ENCODE measurements around the gene NT5DC4.

NT5DC4 gene

DNA sequence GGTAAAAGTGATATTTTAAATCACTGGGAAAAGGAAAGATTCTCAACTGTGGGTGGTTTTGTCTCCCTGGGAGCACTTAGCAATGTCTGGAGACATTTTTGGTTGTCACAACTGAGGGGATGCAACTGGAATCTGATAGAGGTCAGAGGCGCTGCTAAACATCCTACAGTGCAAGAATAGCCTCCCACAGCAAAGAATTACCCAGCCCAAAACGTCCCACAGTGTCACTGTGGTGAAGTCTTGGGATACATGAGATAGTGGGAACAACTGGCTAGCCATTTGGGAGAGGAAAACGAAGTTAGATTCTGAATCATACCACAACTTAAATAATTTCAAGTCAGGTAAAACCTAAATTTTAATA, 36.4 kb upstream of the NT5DC4 start:
- Histone ChIP-seq H3K4me1 (ENCODE audit: control insufficient read depth in 1 of 2, insufficient read depth in 2 of 2, low read length in 2 of 2) (peaks cover 10% of the 10 kb centered on the region in 2 experiments), H2AFZ (ENCODE audit: insufficient read depth, low read length, poor library complexity) (no peak overlapping the region), H3K4me3 (ENCODE audit: low read depth, low read length) (no peak overlapping the region), H2BK120ac (ENCODE audit: insufficient read depth, low read length, poor library complexity) (peak overlapping the region; percentile 78), H2BK12ac (ENCODE audit: low read length) (peak overlapping the region; percentile 72), H3K4me2 (ENCODE audit: low read length) (no peak overlapping the region), H4K91ac (ENCODE audit: low read depth, low read length) (peak overlapping the region; percentile 68), H3K79me2 (ENCODE audit: control insufficient read depth, insufficient read depth, low read length, poor library complexity) (no peaks in the 10 kb centered on the region), H3K4ac (ENCODE audit: low read depth, low read length) (no peak overlapping the region), H3K79me1 (ENCODE audit: low read length) (peaks cover 5% of the 10 kb centered on the region), H4K8ac (ENCODE audit: low read depth, low read length) (no peak overlapping the region), H3K14ac (ENCODE audit: low read length) (no peak overlapping the region), H3K9me3 (ENCODE audit: insufficient read depth, low read depth, low read length) (no peaks in the 10 kb centered on the region), H3K23ac (ENCODE audit: low read length) (no peak overlapping the region), H3K27ac (ENCODE audit: low read depth, low read length) (no peak overlapping the region), H3K27me3 (ENCODE audit: insufficient read depth, low read length) (no peaks in the 10 kb centered on the region), H2AK5ac (ENCODE audit: low read length) (peak overlapping the region; percentile 60), H4K12ac (ENCODE audit: low read depth, low read length) (no peak overlapping the region), H3K36me3 (ENCODE audit: control insufficient read depth in 1 of 2, insufficient read depth in 2 of 2, low read length in 2 of 2) (no peaks in the 10 kb centered on the region), H3K18ac (ENCODE audit: low read length) (no peak overlapping the region), H3K9ac (ENCODE audit: low read length) (no peak overlapping the region), H2BK5ac (ENCODE audit: low read depth, low read length, poor library complexity) (no peak overlapping the region)
- WGBS (ENCODE audit: extremely low coverage, insufficient coverage, insufficient read length): no CpG with 5 or more reads among the region's 3 CpGs
- no peak for DNase-seq

DNA sequence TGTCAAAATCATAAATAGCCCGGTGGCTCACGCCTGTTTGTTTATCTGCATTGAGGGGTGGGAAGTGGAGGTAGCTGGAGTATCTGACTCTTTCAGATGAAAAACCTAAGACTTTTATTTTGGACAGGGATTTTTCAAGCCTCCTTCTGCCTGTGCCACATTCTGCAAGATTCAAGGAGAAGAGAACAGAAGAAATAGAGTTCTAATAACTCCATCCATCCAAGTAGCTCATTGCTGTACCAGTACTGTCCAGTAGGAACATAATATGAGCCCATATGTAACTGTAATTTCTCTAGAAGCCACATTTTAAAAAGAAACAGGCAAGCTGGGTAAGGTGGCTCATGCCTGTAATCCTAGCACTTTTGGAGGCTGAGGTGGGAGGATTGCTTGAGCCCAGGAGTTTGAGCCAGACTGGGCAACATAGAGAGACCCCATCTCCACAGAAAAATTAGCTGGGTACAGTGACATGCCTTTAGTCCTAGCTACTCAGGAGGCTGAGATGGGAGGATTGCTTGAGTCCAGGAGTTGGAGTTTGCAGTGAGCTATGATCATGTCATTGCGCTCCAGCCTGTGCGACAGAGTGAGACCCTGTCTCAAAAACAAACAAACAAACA, 35.4 kb upstream of the NT5DC4 start:
- Histone ChIP-seq H3K4me2 (ENCODE audit: low read length) (no peak overlapping the region), H3K4me1 (ENCODE audit: control insufficient read depth in 1 of 2, insufficient read depth in 2 of 2, low read length in 2 of 2) (peaks cover 7% of the 10 kb centered on the region in 2 experiments), H3K4ac (ENCODE audit: low read depth, low read length) (no peak overlapping the region), H2BK5ac (ENCODE audit: low read depth, low read length, poor library complexity) (no peak overlapping the region), H3K23ac (ENCODE audit: low read length) (no peak overlapping the region), H3K36me3 (ENCODE audit: control insufficient read depth in 1 of 2, insufficient read depth in 2 of 2, low read length in 2 of 2) (no peaks in the 10 kb centered on the region), H3K9ac (ENCODE audit: low read length) (no peak overlapping the region), H2BK12ac (ENCODE audit: low read length) (no peak overlapping the region), H4K12ac (ENCODE audit: low read depth, low read length) (no peak overlapping the region), H3K79me1 (ENCODE audit: low read length) (peaks cover 5% of the 10 kb centered on the region), H3K14ac (ENCODE audit: low read length) (no peak overlapping the region), H3K27me3 (ENCODE audit: insufficient read depth, low read length) (no peaks in the 10 kb centered on the region), H3K27ac (ENCODE audit: low read depth, low read length) (no peak overlapping the region), H2AK5ac (ENCODE audit: low read length) (no peak overlapping the region), H3K79me2 (ENCODE audit: control insufficient read depth, insufficient read depth, low read length, poor library complexity) (no peaks in the 10 kb centered on the region), H4K8ac (ENCODE audit: low read depth, low read length) (no peak overlapping the region), H4K91ac (ENCODE audit: low read depth, low read length) (no peak overlapping the region), H2BK120ac (ENCODE audit: insufficient read depth, low read length, poor library complexity) (no peak overlapping the region), H3K4me3 (ENCODE audit: low read depth, low read length) (no peak overlapping the region), H3K18ac (ENCODE audit: low read length) (no peak overlapping the region), H2AFZ (ENCODE audit: insufficient read depth, low read length, poor library complexity) (no peak overlapping the region), H3K9me3 (ENCODE audit: insufficient read depth, low read depth, low read length) (no peaks in the 10 kb centered on the region)
- no CpG with 5 or more reads among the region's 4 CpGs for WGBS (ENCODE audit: extremely low coverage, insufficient coverage, insufficient read length)
- DNase-seq: no peak

DNA sequence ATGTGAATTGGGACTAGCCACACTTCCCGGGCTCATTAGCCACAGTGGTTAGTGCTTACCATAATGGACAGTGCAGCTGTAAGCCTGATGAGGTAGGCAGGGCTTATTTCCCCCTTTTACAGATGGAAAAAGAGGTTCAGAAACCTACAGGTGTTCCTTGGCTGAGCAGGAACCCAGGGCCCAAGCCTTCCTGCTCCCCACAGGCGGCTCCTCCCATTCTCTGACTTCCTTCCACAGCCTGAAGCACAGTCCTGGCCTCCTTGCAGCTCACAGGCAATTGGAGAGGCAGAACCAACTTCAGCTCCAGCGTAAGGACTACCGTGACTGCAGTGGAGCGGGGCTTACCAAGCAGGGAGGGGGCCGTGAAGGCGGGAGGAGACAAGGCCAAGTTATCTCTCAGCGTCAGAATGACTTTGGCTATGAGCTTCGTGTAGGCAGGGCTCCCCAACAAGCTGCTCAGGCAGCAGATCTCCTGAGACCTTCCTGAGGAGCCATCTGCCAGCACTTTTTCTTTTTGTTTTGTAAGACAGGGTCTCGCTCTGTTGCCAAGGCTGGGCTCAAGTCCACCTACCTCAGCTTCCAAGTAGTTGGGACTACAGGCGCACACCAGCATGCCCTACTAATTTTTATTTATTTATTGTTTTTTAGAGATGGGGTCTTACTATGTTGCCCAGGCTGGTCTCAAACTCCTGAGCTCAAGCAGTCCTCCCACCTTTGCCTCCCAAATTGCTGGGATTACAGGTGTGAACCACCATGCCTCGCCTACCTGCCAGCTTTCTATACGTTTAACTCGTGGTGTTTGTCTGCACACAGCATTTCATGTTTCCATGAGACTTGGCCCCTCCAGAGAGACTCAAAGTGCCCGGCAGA, 34.2 kb upstream of the NT5DC4 start:
- H3K23ac ChIP-seq (ENCODE audit: low read length): no peak overlapping the region
- no peak overlapping the region for H2AFZ ChIP-seq (ENCODE audit: insufficient read depth, low read length, poor library complexity)
- no peak overlapping the region for H3K18ac ChIP-seq (ENCODE audit: low read length)
- WGBS (ENCODE audit: extremely low coverage, insufficient coverage, insufficient read length): no CpG with 5 or more reads among the region's 15 CpGs
- H3K9me3 ChIP-seq (ENCODE audit: insufficient read depth, low read depth, low read length): no peaks in the 10 kb centered on the region
- no peak overlapping the region for H4K91ac ChIP-seq (ENCODE audit: low read depth, low read length)
- H3K79me1 ChIP-seq (ENCODE audit: low read length): peaks cover 5% of the 10 kb centered on the region
- H3K36me3 ChIP-seq (ENCODE audit: control insufficient read depth in 1 of 2, insufficient read depth in 2 of 2, low read length in 2 of 2): no peaks in the 10 kb centered on the region
- no peak overlapping the region for H3K4me3 ChIP-seq (ENCODE audit: low read depth, low read length)
- no peak overlapping the region for H3K14ac ChIP-seq (ENCODE audit: low read length)
- H3K79me2 ChIP-seq (ENCODE audit: control insufficient read depth, insufficient read depth, low read length, poor library complexity): no peaks in the 10 kb centered on the region
- no peak overlapping the region for H3K27ac ChIP-seq (ENCODE audit: low read depth, low read length)
- no peak overlapping the region for H2AK5ac ChIP-seq (ENCODE audit: low read length)
- no peak overlapping the region for H4K8ac ChIP-seq (ENCODE audit: low read depth, low read length)
- H3K9ac ChIP-seq (ENCODE audit: low read length): no peak overlapping the region
- peaks cover 7% of the 10 kb centered on the region in 2 experiments for H3K4me1 ChIP-seq (ENCODE audit: control insufficient read depth in 1 of 2, insufficient read depth in 2 of 2, low read length in 2 of 2)
- H3K4me2 ChIP-seq (ENCODE audit: low read length): no peak overlapping the region
- peak overlapping the region; percentile 20 for H2BK12ac ChIP-seq (ENCODE audit: low read length)
- no peak overlapping the region for H3K4ac ChIP-seq (ENCODE audit: low read depth, low read length)
- DNase-seq: no peak
- no peak overlapping the region for H2BK5ac ChIP-seq (ENCODE audit: low read depth, low read length, poor library complexity)
- H3K27me3 ChIP-seq (ENCODE audit: insufficient read depth, low read length): no peaks in the 10 kb centered on the region
- no peak overlapping the region for H2BK120ac ChIP-seq (ENCODE audit: insufficient read depth, low read length, poor library complexity)
- no peak overlapping the region for H4K12ac ChIP-seq (ENCODE audit: low read depth, low read length)

DNA sequence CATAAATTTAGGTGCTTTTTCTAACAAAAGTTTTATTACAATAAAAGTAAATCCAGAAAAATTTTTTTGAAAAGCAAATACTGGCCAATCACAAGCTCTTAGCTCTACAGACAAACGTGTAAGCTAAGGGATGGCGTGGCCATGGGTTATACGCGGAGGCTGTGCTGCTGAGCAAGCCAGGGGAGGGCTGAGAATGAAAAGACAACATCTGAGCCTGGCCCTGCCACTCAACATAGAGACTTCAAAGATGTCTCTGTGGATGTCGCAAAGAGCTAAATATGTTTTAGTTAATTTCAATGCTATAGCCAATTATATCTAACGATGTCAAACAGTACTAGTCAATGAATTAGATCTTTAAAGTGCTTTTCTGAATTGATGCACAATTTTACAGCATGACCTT, 33.3 kb upstream of the NT5DC4 start:
- Histone ChIP-seq H3K27ac (ENCODE audit: low read depth, low read length) (no peak overlapping the region), H3K4me2 (ENCODE audit: low read length) (no peak overlapping the region), H3K23ac (ENCODE audit: low read length) (no peak overlapping the region), H3K4me1 (ENCODE audit: control insufficient read depth in 1 of 2, insufficient read depth in 2 of 2, low read length in 2 of 2) (peaks cover 7% of the 10 kb centered on the region in 2 experiments), H3K4ac (ENCODE audit: low read depth, low read length) (no peak overlapping the region), H3K14ac (ENCODE audit: low read length) (no peak overlapping the region), H3K4me3 (ENCODE audit: low read depth, low read length) (no peak overlapping the region), H2BK120ac (ENCODE audit: insufficient read depth, low read length, poor library complexity) (no peak overlapping the region), H4K91ac (ENCODE audit: low read depth, low read length) (no peak overlapping the region), H2BK5ac (ENCODE audit: low read depth, low read length, poor library complexity) (no peak overlapping the region), H3K27me3 (ENCODE audit: insufficient read depth, low read length) (no peaks in the 10 kb centered on the region), H3K9ac (ENCODE audit: low read length) (no peak overlapping the region), H2BK12ac (ENCODE audit: low read length) (no peak overlapping the region), H2AK5ac (ENCODE audit: low read length) (no peak overlapping the region), H3K9me3 (ENCODE audit: insufficient read depth, low read depth, low read length) (no peaks in the 10 kb centered on the region), H3K79me1 (ENCODE audit: low read length) (peaks cover 5% of the 10 kb centered on the region), H3K18ac (ENCODE audit: low read length) (no peak overlapping the region), H3K36me3 (ENCODE audit: control insufficient read depth in 1 of 2, insufficient read depth in 2 of 2, low read length in 2 of 2) (no peaks in the 10 kb centered on the region), H4K8ac (ENCODE audit: low read depth, low read length) (no peak overlapping the region), H3K79me2 (ENCODE audit: control insufficient read depth, insufficient read depth, low read length, poor library complexity) (no peaks in the 10 kb centered on the region), H2AFZ (ENCODE audit: insufficient read depth, low read length, poor library complexity) (no peak overlapping the region), H4K12ac (ENCODE audit: low read depth, low read length) (no peak overlapping the region)
- no peak for DNase-seq
- WGBS (ENCODE audit: extremely low coverage, insufficient coverage, insufficient read length): no CpG with 5 or more reads among the region's 6 CpGs

All from trophoblast cell (in vitro differentiated cells and primary cell).